HG03135 (cell line): ENCODE results near the gene RGS10.
"Not testable (repeated sequence)": the region's sequence is repeated elsewhere in the genome, so short reads cannot be mapped to it uniquely, and the experiment has no call there.

Experiments used
- ATAC-seq: cut with Tn5 transposase; IDR thresholded peaks from one replicate; pipeline ENCODE4 v1.9.1; 2021; ENCODE audit warnings: mild to moderate bottlenecking, moderate library complexity; ENCODE audit not compliant: unreplicated experiment

Gene RGS10

DNA sequence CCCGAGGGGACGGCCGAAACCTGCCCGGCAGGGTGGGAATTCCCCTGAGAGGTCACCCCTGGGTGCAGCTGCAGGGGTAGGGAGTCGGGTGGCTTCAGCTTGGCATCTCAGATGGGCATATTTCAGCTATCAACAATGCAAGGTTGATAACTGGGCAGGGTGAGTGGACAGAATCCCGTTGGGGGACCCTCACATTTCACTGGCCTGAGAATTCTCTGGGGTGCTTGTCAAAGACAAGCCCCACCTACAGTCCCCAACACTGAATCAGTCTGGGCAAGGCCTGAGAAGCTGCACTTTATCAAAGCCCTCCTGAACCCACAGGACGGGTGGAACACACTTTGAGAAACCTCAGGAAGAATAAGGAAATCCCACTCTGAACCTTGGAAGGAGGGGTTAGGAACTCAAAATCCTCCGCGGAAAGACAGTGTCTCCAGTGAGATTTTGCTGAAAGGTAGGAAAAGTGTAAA lies 3.1 kb downstream of the RGS10 start:
- no peak for ATAC-seq

DNA sequence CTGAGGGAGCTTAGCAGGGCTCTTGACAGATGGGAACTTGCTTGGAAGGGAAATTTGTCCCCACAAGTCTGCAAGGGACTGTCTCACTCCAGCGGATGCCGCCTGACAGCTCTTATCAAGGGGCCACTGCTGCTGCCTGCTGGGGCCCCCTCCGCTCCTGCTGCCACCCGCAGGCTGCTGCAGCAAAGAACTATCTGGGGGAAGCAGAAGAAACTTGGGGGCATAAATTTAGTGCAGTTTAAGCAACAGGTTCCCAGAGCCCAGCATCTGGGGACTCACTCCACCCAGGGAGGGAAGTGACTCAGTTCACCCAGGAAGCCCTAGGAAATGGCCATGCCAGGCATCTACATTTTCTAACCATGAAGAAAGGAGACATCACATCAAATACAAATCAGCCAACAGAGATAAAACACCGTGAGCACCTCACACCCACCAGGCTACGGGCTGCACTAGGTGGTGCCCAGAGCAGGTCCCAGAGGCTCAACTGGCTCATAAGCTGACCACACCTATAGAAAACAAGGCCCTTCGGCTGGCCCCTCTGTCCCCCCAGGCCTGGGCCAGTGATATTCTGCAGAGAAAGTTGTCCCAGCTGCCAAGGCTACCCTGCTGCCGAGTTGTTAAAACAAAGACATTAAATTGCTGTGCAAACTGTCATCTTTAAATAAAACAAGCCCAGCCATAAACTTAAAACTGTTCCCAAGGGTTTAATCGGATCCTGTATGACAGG lies 3.7 kb downstream of the RGS10 start:
- no peak for ATAC-seq

DNA sequence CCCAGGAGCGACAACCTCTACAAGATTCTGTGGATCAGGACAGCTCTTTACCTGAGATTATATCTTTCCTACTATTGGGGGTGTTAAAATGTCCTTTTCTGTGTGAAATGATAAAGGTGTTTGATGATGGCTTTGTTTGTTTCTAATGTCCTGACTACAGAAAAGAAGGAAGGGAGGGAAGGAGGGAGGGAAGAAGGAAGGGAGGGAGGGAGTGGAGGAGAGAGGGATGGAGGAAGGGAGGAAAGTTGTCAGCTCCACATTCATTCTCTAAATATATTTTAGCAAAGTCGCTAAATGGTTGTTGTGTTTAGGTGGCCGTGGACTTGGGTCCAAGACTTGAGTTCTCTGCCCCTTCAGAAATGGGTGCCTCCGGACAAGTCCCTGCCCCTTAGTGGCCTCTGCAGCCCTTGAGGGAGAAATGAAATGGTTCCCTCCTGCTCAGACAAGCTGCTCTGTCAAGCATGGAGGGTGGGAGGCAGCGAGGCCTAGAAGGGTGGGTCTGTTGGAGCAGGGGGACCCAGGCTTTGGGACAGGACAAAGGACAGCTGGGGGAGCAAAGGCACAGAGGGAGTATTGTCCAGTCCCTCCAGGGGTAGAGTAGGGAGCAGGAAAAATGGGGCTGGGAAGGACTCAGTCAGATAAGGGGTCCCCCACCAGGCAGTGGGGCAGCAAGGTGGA lies 4.4 kb downstream of the RGS10 start:
- ATAC-seq: no peak

- ATAC-seq: no peak
Observed at GRCh38 chr10:119536508-119537025, 6.0 kb downstream of the RGS10 start.

DNA sequence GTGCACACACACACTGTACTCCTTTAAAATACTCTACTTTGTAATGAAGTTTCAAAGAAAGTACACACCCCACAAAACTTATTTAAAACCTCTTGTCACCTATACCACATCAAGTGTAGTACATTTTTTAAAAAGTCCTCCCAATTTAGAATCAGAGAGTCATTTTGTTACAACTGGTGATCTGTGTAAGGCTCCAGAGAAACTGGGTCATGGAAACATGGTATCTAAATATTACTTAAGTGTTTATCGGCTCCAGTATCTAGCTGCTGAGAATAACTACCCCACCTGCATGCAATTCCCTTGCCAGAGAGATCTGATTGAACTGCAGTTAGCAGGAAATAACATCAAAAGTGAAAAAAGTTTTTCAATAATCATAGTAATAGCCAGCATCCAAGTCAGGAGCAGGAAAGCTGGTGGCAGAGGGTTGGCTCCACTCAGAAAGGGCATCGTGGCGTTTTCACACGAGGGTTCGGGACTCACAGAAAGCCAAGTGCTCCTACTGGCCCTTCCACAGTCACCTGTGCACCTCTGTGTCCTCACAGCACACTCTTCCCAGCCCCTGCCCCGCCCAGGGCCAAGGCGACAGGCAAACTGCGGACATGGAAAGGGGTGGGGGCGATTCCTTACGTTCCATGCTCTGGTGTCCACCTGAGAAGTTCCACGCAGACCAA lies 6.5 kb downstream of the RGS10 start:
- ATAC-seq: no peak

GRCh38 chr10:119535305-119535704 lies 7.2 kb downstream of the RGS10 start:
- no peak for ATAC-seq

DNA sequence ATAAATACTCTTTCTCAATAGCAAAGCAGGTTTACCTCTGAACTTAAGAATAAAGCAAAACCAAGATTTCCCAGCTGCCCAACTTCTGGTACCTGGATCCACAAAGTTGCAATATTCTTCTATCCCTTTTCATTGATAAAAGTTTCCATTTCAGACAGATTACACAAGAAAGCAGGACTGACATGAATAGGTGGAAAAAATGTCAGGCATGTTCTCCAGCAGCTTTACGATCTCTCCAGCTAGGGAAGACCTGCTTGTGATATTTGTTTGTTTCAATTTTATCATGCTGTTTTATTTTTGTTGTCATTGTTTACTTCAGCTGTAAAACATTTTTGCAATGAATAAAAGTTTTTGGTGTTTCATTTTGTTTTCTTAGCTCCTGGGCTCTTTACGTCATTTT lies 9.0 kb downstream of the RGS10 start:
- ATAC-seq: no peak

GRCh38 chr10:119532791-119533190 lies 9.7 kb downstream of the RGS10 start:
- not testable (repeated sequence) for ATAC-seq

DNA sequence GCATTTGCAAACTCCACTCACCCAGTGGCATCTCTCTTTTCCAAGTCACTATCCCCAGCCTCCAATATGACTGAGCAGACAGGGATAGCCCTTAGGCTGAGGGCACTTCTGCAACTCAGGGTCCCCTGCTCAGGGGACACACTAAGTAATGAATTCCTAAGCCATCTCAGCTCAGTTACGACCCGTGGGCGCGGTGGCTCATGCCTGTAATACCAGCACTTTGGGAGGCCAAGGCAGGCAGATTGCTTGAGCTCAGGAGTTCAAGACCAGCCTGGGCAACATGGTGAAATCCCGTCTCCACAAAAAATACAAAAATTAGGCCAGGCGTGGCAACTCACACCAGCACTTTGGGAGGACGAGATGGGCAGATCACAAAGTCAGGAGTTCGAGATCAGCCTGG lies 10.3 kb downstream of the RGS10 start:
- not testable (repeated sequence) for ATAC-seq

GRCh38 chr10:119531067-119531466 lies 11.5 kb downstream of the RGS10 start:
- ATAC-seq: no peak

GRCh38 chr10:119528663-119529237 lies 13.8 kb downstream of the RGS10 start:
- not testable (repeated sequence) for ATAC-seq

GRCh38 chr10:119526621-119527592 lies 15.6 kb downstream of the RGS10 start:
- no peak for ATAC-seq

GRCh38 chr10:119526149-119526548 lies 16.4 kb downstream of the RGS10 start:
- ATAC-seq: no peak

DNA sequence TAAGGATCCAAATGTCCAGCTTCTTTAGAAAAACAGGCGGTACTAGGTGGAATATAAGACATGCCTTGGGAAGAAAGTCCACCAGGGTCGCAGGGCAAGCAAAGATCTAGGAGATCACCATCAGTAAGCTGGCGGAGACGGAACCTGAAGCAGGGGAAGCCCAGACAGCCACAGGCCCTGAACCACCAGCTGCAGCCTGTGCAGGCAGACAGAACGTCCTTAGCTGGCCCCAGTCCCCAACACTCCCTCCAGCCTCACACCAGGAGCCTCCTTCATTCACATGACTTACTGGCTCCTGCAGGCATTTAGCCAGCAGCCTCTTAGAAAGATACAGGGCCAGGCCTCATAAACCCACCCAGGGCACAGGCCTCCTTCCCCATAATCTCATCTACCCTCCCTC lies 17.4 kb downstream of the RGS10 start:
- ATAC-seq: no peak

DNA sequence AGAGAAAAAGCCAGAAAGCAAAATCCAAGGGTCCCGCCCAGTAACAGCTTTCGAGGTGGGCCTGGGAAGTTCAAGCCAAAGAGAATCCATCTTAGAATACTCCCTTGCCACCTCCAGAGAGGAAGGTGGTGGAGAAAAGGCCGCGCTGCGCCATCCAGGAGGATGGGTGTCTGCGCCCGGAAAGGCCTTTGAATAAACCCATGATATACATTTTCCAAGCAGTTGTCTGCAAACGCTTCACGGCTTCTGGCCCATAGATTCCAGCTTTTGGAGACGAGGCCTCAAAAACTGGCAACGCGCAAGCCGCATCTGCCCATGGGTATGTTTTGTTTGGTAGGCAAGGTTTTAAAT lies 17.8 kb downstream of the RGS10 start:
- no peak for ATAC-seq

DNA sequence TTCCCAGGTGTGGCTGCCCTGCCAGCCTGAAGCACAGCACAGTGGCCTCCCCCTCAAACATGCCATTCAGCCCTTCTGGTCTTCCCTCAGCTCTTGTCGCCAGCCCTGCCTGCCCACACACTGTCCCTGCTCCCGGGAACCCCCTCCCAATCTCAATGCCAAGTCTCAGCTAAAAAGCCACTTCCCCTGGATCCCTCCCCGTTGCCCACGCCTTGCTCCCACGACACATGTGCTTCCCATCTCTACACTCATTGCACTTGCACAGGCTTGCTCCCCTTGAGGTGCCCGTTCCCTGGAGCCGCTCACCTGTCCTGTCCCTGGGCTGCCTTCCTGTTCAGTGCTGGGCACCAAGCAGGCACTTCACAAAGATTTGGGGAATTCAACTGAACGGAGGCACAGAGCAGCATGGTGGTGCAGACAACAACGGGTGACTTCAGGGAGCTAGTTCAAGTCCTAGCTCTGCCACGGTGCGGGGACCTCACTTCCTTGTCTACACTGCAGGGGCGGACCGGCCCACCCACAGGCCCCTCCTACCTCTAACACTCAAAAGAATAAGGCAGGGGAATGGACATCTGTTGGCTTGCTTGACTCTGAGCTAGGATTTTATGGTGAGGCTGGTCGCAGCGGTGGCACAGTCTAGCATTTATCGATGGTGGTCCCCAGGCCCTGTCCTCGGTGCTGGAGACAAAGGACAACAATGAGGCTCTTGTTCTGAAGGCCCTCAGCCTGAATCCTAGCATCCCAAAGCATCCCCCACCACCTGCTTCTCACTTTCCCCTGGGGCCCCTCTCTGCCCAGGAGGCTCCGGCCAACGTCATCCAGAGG lies 18.4 kb downstream of the RGS10 start:
- ATAC-seq: no peak

GRCh38 chr10:119522747-119523426 lies 19.6 kb downstream of the RGS10 start:
- ATAC-seq: no peak

DNA sequence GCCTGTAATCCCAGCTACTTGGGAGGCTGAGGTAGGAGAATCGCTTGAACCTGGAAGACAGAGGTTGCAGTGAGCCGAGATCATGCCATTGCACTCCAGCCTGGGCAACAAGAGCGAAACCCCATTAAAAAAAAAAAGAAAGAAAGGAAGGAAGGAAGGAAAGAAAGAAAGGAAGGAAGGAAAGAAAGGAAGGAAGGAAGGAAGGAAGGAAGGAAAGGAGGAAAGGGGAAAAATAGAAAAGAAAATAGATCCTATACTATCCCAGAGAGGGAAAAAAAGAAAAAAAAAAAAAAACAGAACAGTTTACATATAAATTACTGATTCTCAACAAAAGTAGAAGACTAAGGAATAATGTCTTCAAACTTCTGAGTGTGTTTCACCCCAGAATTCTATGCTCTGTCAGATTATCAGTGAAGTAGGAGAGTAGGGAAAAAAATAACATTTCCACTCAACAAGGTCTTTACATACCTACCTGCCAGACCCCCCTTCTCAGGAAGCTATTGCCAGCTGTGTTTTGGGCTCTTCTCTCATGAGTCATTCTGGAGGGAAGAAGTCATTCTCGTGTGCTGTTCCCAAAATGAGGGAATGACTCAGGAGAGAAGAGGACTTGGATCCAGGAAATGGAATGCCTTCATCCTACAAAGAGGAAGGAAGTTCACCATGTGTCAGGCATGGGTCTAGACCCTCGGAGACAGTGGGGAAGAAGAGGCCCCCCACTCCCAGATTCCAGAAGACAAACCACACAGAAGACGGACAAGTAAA lies 20.9 kb downstream of the RGS10 start:
- no peak for ATAC-seq
